ENCODE measurements around the gene ERFE. TPM values are rescaled to one million over a fixed set of nuclear protein-coding genes. Genes with fewer than 3 reads are reported as not detected.
A peak's percentile ranks its signal among the peaks of the same experiment; 100 is the strongest.

ERFE gene
- total RNA-seq (0.46 and 1.2 TPM in 2 replicates), polyA plus RNA-seq (0.48 and 0.65 TPM in 2 replicates), polyA minus RNA-seq (0.34 and 0.91 TPM in 2 replicates), Bru-seq, nascent RNA (percentile 9 among the genes with signal in this experiment), BruChase-seq, experiment 1, labeled RNA remaining after a 6-hour chase (percentile 20 among the genes with signal in this experiment), BruChase-seq, experiment 2, labeled RNA remaining after a 2-hour chase (percentile 13 among the genes with signal in this experiment)
- 0.30 and 0.79 TPM in 2 replicates for polyA plus RNA-seq (2011; cell fraction: cytosol; rRNA removed)
- 0.82 and 1.0 TPM in 2 replicates for polyA plus RNA-seq (2011; cell fraction: nucleus; rRNA removed)
- polyA plus RNA-seq (2012): 0.21 and 0.41 TPM in 2 replicates
- 1.6 TPM for polyA minus RNA-seq (2011; cell fraction: cytosol; rRNA and poly(A)+ RNA removed)
- not detected in 2 replicates for polyA minus RNA-seq (2011; cell fraction: nucleus; rRNA and poly(A)+ RNA removed)
- long read RNA-seq, partial matches to known transcripts: 0 of 2 reads
- long read RNA-seq, other reads (novel, unspliced or antisense): 2 of 2 reads

GRCh38 chr2:238158509-238159070 is at the start of gene ERFE:
ERFE (plus strand) TSS chr2:238158970; CDS start chr2:238159008, 38 bp downstream.
- no peak for FAIRE-seq
- ChIA-PET CTCF (interaction anchor here (0.8 to 3.2 kb wide), 7 partner anchors 9 to 105 kb away, joined by 3 to 35 read pairs (median 4); no protein-coding TSS in a partner anchor), POLR2A (no interaction called here)
- Histone ChIP-seq H3K27ac (ENCODE audit: insufficient read depth, low read depth, low read length) (no peak within 1 kb of the TSS), H2AFZ (ENCODE audit: low read depth, low read length) (peak within 1 kb of the TSS; percentile 24), H3K4me3 (replicated peaks in 1 of 3; ENCODE audit: insufficient read depth in 1 of 3, low read depth in 1 of 3, low read length in 3 of 3) (no peak within 1 kb of the TSS), H4K20me1 (replicated peaks; ENCODE audit: control insufficient read depth, extremely low read depth, insufficient read depth, low read length) (no peaks in the 10 kb centered on the region), H3K79me2 (ENCODE audit: control insufficient read depth, insufficient read depth, low read length) (no peaks in the 10 kb centered on the region), H3K4me1 (ENCODE audit: control insufficient read depth, extremely low read depth, insufficient read depth, low read length) (no peaks in the 10 kb centered on the region), H3K4me2 (ENCODE audit: insufficient read depth, low read length) (peak within 1 kb of the TSS; percentile 35), H3K9me3 (replicated peaks; ENCODE audit: control insufficient read depth, insufficient read depth, low read length) (no peaks in the 10 kb centered on the region), H3K9ac (replicated peaks; ENCODE audit: extremely low read depth, insufficient read depth, low read length) (no peak within 1 kb of the TSS), H3K36me3 (ENCODE audit: control insufficient read depth in 2 of 2, extremely low read depth in 1 of 2, insufficient read depth in 2 of 2, low read length in 2 of 2) (no peaks in the 10 kb centered on the region), H3K27me3 (ENCODE audit: control insufficient read depth in 2 of 2, insufficient read depth in 2 of 2, low read length in 2 of 2) (peaks cover 3 to 7% of the 10 kb centered on the region in 2 experiments), H3K9me1 (replicated peaks; ENCODE audit: control insufficient read depth, extremely low read depth, insufficient read depth, low read length) (no peaks in the 10 kb centered on the region)
- dilution Hi-C loops (cut with MboI; ENCODE audit: extremely low pct_ligation_motif_present, low sequenced_read_pairs) (no loop called here), intact Hi-C loops (cut with micrococcal nuclease) (loop anchor here (2.0 kb wide), 1 partner anchor 44 kb away; the partner anchor contains the start of gene ILKAP)
- BruUV-seq (replicated peaks): no TSS peak
- TF ChIP-seq EZH2 (IDR thresholded peaks at IDR 0.05; ENCODE audit: borderline replicate concordance, low read depth, low read length, severe bottlenecking) (peak; percentile 28), GATA2 (IDR thresholded peaks at IDR 0.05; ENCODE audit: insufficient read depth, insufficient read length, low read depth, low read length) (no peak), CTCF (IDR thresholded peaks at IDR 0.05; ENCODE audit: extremely low read depth in 1 of 2, insufficient read depth in 1 of 2, low read depth in 1 of 2, low read length in 2 of 2) (peak in 1 of 2 donors; percentile 47), FOS (IDR thresholded peaks at IDR 0.05; ENCODE audit: borderline replicate concordance, insufficient read depth, low read length) (no peak), POLR2AphosphoS5 (IDR thresholded peaks at IDR 0.05; ENCODE audit: insufficient read depth, low read depth, low read length) (no peak), MAX (IDR thresholded peaks at IDR 0.05; ENCODE audit: insufficient read depth, insufficient read length) (no peak)
- DNase-seq (ENCODE audit: low read depth, low spot score): no peak

Data from endothelial cell of umbilical vein (primary cell).